GM23338 (cell line): ENCODE measurements around the gene FHIT. TPM values are rescaled to one million over a fixed set of nuclear protein-coding genes. Genes with fewer than 3 reads are reported as not detected.

Experiments used
- ATAC-seq: fragments of 200-7000 bp; cut with Tn5 transposase; 3 replicates; pipeline ENCODE4 v1.9.1; 2020
- DNase-seq: peaks from one replicate; pipeline ENCODE4 v3.0.0-alpha.2; 2015; ENCODE audit warnings: low spot score
- H2AFZ ChIP-seq: fragments of 200-600 bp; sonication (generic); 2 replicates; pipeline ENCODE4 v1.8.0; 2016; ENCODE audit warnings: antibody characterized with exemption, mild to moderate bottlenecking, moderate library complexity
- H3F3A ChIP-seq: fragments of 200-600 bp; sonication (generic); replicated peaks from 2 replicates; pipeline ENCODE4 v1.8.0; 2017; ENCODE audit warnings: antibody characterized with exemption, mixed run types, low read depth
- H3K27ac ChIP-seq: fragments of 200-600 bp; sonication (generic); 2 replicates; pipeline ENCODE4 v1.6.1; 2016; ENCODE audit warnings: low read depth
- H3K27me3 ChIP-seq: fragments of 200-600 bp; sonication (generic); 2 replicates; pipeline ENCODE4 v1.8.0; 2016; ENCODE audit warnings: mild to moderate bottlenecking, mixed run types, moderate library complexity; ENCODE audit not compliant: insufficient read depth
- H3K36me3 ChIP-seq: fragments of 200-600 bp; sonication (generic); 2 replicates; pipeline ENCODE4 v1.8.0; 2016; ENCODE audit warnings: mild to moderate bottlenecking; ENCODE audit not compliant: insufficient read depth
- H3K4me1 ChIP-seq: fragments of 200-600 bp; sonication (generic); 2 replicates; pipeline ENCODE4 v1.8.0; 2016; ENCODE audit warnings: mild to moderate bottlenecking, moderate library complexity; ENCODE audit not compliant: insufficient read depth
- H3K4me2 ChIP-seq: fragments of 200-600 bp; sonication (generic); 2 replicates; pipeline ENCODE4 v1.7.1; 2017; ENCODE audit warnings: mixed run types
- H3K4me3 ChIP-seq: fragments of 200-600 bp; sonication (generic); 2 replicates; pipeline ENCODE4 v1.6.1; 2016; ENCODE audit warnings: mixed run types
- H3K79me2 ChIP-seq: fragments of 200-600 bp; sonication (generic); replicated peaks from 2 replicates; pipeline ENCODE4 v1.8.0; 2017; ENCODE audit warnings: mild to moderate bottlenecking; ENCODE audit not compliant: insufficient read depth
- H3K9me2 ChIP-seq: fragments of 200-600 bp; sonication (generic); 2 replicates; pipeline ENCODE4 v1.8.0; 2017; ENCODE audit not compliant: insufficient read depth
- H4K20me1 ChIP-seq: fragments of 200-600 bp; sonication (generic); replicated peaks from 2 replicates; pipeline ENCODE4 v1.8.0; 2017; ENCODE audit warnings: mild to moderate bottlenecking; ENCODE audit not compliant: insufficient read depth
- H3K27ac Mint-ChIP-seq: 2 replicates; pipeline ENCODE4 v1.8.0; 2020; ENCODE audit warnings: inconsistent platforms, mild to moderate bottlenecking, moderate library complexity, mixed read lengths
- H3K27me3 Mint-ChIP-seq: 3 replicates; pipeline ENCODE4 v1.8.0; 2022; ENCODE audit warnings: low read depth, mild to moderate bottlenecking, moderate library complexity, mixed read lengths, inconsistent platforms; ENCODE audit not compliant: insufficient read depth, poor library complexity
- H3K36me3 Mint-ChIP-seq: 3 replicates; pipeline ENCODE4 v1.8.0; 2021; ENCODE audit warnings: low read depth, mild to moderate bottlenecking, inconsistent platforms, moderate library complexity, mixed read lengths
- H3K4me1 Mint-ChIP-seq: 3 replicates; pipeline ENCODE4 v1.8.0; 2020; ENCODE audit warnings: mild to moderate bottlenecking, inconsistent platforms, mixed read lengths
- H3K4me3 Mint-ChIP-seq: 3 replicates; pipeline ENCODE4 v1.8.0; 2021; ENCODE audit warnings: moderate library complexity, mild to moderate bottlenecking, inconsistent platforms, mixed read lengths
- H3K9me3 Mint-ChIP-seq: 3 replicates; pipeline ENCODE4 v1.8.0; 2020; ENCODE audit warnings: moderate library complexity, mild to moderate bottlenecking, inconsistent platforms, mixed read lengths
- CREB1 ChIP-seq: fragments of 250-450 bp; sonication (Bioruptor Pico); IDR thresholded peaks from 2 replicates; pipeline ENCODE4 v1.5.0; 2020; ENCODE audit warnings: low read depth, mild to moderate bottlenecking, moderate library complexity
- CTCF ChIP-seq, 2 experiments: fragments of 200-600 bp in 1 of 2; sonication (generic) in 1 of 2; conservative IDR thresholded peaks; 2 replicates each; pipeline versions ENCODE4 v1.5.1 to v1.6.1; 2016 to 2017; ENCODE audit warnings: antibody characterized with exemption in 2 of 2, low read depth in 2 of 2, mild to moderate bottlenecking in 2 of 2, moderate library complexity in 1 of 2
- EZH2phosphoT487 ChIP-seq: fragments of 200-600 bp; sonication (generic); IDR thresholded peaks from one replicate; pipeline ENCODE4 v1.8.1; 2018; ENCODE audit warnings: antibody characterized with exemption; ENCODE audit not compliant: unreplicated experiment
- JUNB ChIP-seq: IDR thresholded peaks from one replicate; pipeline ENCODE4 v1.6.1; 2016; ENCODE audit warnings: antibody characterized with exemption; ENCODE audit not compliant: unreplicated experiment
- NANOG ChIP-seq: IDR thresholded peaks from 2 replicates; pipeline ENCODE4 v1.6.1; 2016; ENCODE audit warnings: antibody characterized with exemption, borderline replicate concordance
- REST ChIP-seq: IDR thresholded peaks from one replicate; pipeline ENCODE4 v1.6.1; 2018; ENCODE audit warnings: antibody characterized with exemption; ENCODE audit not compliant: unreplicated experiment
- ZNF114 ChIP-seq: fragments of 250-450 bp; sonication (Bioruptor Pico); IDR thresholded peaks from 2 replicates; pipeline ENCODE4 v1.5.0; 2020; ENCODE audit warnings: mild to moderate bottlenecking, moderate library complexity
- polyA plus RNA-seq: library from polyadenylated mRNA; unstranded; fragments of >200 nt; fragmentation: Nextera tagmentation; extraction: Ambion mirVana; gene quantifications from 2 replicates; pipeline ENCODE4 v1.2.1, GENCODE V29; 2016
- total RNA-seq: library from RNA; depleted of rRNA; stranded (reverse); fragments of >200 nt; shearing (Covaris generic); gene quantifications from 2 replicates; pipeline ENCODE4 v1.2.3, GENCODE V29; 2014
- TF ChIP-seq, protein P1 (sequence below): IDR thresholded peaks from 2 replicates; pipeline ENCODE4 v1.6.1; 2016; ENCODE audit warnings: antibody characterized with exemption

FHIT gene
- total and polyA plus RNA-seq, 2 experiments from 2014 or later = 3.0 to 8.3 TPM

- no peak for TF ChIP-seq CTCF (conservative IDR thresholded peaks at IDR 0.05; ENCODE audit: low read depth in 2 of 2)
- no peak for TF ChIP-seq EZH2phosphoT487
- TF ChIP-seq CREB1 (CRISPR knock-in tag) = no peak
- TF ChIP-seq JUNB = no peak
- TF ChIP-seq NANOG = no peak
These were observed 1074.6 kb downstream of the FHIT start (continued) for GRCh38 chr3:60176614-60177013.

GRCh38 chr3:60175680-60176079 is 1075.6 kb downstream of the FHIT start:
- Mint-ChIP-seq H3K27me3 (peaks cover 4% of the 10 kb centered on the region), H3K4me3 (no peak overlapping the region), H3K36me3 (no peaks in the 10 kb centered on the region), H3K9me3 (no peaks in the 10 kb centered on the region), H3K27ac (no peak overlapping the region), H3K4me1 (peaks cover 9% of the 10 kb centered on the region)
- H3K4me3 ChIP-seq = no peak overlapping the region
- H3K4me2 ChIP-seq = no peak overlapping the region
- H3K27ac ChIP-seq = no peak overlapping the region
- H3K27me3 ChIP-seq = no peaks in the 10 kb centered on the region
- no peak for DNase-seq
- TF ChIP-seq CREB1 (CRISPR knock-in tag) (no peak), EZH2phosphoT487 (no peak), ZNF114 (CRISPR knock-in tag) (no peak), REST (no peak), CTCF (conservative IDR thresholded peaks at IDR 0.05; ENCODE audit: low read depth in 2 of 2) (no peak)
- TF ChIP-seq, protein P1, sequence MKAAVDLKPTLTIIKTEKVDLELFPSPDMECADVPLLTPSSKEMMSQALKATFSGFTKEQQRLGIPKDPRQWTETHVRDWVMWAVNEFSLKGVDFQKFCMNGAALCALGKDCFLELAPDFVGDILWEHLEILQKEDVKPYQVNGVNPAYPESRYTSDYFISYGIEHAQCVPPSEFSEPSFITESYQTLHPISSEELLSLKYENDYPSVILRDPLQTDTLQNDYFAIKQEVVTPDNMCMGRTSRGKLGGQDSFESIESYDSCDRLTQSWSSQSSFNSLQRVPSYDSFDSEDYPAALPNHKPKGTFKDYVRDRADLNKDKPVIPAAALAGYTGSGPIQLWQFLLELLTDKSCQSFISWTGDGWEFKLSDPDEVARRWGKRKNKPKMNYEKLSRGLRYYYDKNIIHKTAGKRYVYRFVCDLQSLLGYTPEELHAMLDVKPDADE = no peak
- no peaks in the 10 kb centered on the region for H4K20me1 ChIP-seq
- no peaks in the 10 kb centered on the region for H3K9me2 ChIP-seq
- H3F3A ChIP-seq = no peaks in the 10 kb centered on the region
- H3K36me3 ChIP-seq = no peaks in the 10 kb centered on the region
- no peaks in the 10 kb centered on the region for H3K79me2 ChIP-seq
- ATAC-seq = no peak
- no peak overlapping the region for H2AFZ ChIP-seq
- no peaks in the 10 kb centered on the region; the same call in 1 of the 2 replicates for H3K4me1 ChIP-seq
